Transverse colon (tissue), 4 donors: ENCODE measurements around the gene IL3RA. TPM values are rescaled to one million over a fixed set of nuclear protein-coding genes. Genes with fewer than 3 reads are reported as not detected.
A peak's percentile ranks its signal among the peaks of the same experiment; 100 is the strongest.

ENCODE experiments used
- DNase-seq: peaks from one replicate; pipeline ENCODE4 v3.0.0-alpha.2; 2019
- H3K27ac ChIP-seq, 4 donors: fragments of 200-600 bp; sonication (generic); 2 replicates each; pipeline ENCODE4 v1.5.1; 2016 to 2018; ENCODE audit warnings: inconsistent platforms in 4 of 4
- H3K27me3 ChIP-seq: fragments of 200-600 bp; sonication (generic); 2 replicates; pipeline ENCODE4 v1.5.1; 2017; ENCODE audit warnings: inconsistent platforms
- H3K36me3 ChIP-seq, 4 donors: fragments of 200-600 bp; sonication (generic); 2 replicates each; pipeline ENCODE4 v1.5.1; 2017 to 2019; ENCODE audit warnings: inconsistent platforms in 4 of 4
- H3K4me1 ChIP-seq, 4 donors: fragments of 200-600 bp; sonication (generic); 2 replicates each; pipeline ENCODE4 v1.5.1; 2017 to 2020; ENCODE audit warnings: inconsistent platforms in 4 of 4
- H3K4me3 ChIP-seq, 4 donors: fragments of 200-600 bp; sonication (generic); 1 replicate in 1 of 4; 2 replicates in 3 of 4; pipeline versions ENCODE4 v1.5.1 to v1.6.1; 2017 to 2019; ENCODE audit warnings: inconsistent platforms in 4 of 4
- H3K9me3 ChIP-seq, 2 donors: fragments of 200-600 bp; sonication (generic); 2 replicates each; pipeline ENCODE4 v1.5.1; 2017 to 2019; ENCODE audit warnings: inconsistent platforms in 2 of 2
- EP300 ChIP-seq: sonication (generic); formaldehyde crosslinking; IDR thresholded peaks from one replicate; pipeline ENCODE4 v1.6.1; 2017; ENCODE audit warnings: antibody characterized with exemption, low read depth
- POLR2A ChIP-seq: fragments of 450-650 bp; IDR thresholded peaks from one replicate; pipeline ENCODE4 v1.6.1; 2016; ENCODE audit warnings: antibody characterized with exemption, mild to moderate bottlenecking, moderate library complexity
- POLR2AphosphoS5 ChIP-seq, 3 donors: sonication (generic); formaldehyde crosslinking; IDR thresholded peaks; one replicate each; pipeline ENCODE4 v1.6.1; 2016; ENCODE audit warnings: antibody characterized with exemption in 3 of 3
- WGBS, 2 donors: methylation state at CpG; one replicate each; pipeline ENCODE4 v1.1.5; 2018; ENCODE audit warnings: low coverage in 1 of 2; 5-methylcytosine and 5-hydroxymethylcytosine counted together
- in situ Hi-C, 4 donors: fragments of 200-750 bp; cut with MboI; loops; one replicate each; pipeline versions ENCODE4 v1.15.0 to v1.15.1; 2017; ENCODE audit warnings: low sequenced_read_pairs in 3 of 4, low pct_ligation_motif_present in 1 of 4, low pct_unique_long_range_greater_than_20kb in 1 of 4
- intact Hi-C: fragments of 100-400 bp; cut with DNase I; formaldehyde crosslinking; loops from one replicate; pipeline ENCODE4 v1.15.1; 2023; ENCODE audit warnings: low total_unique reads
- total RNA-seq, 4 donors: library from RNA; depleted of rRNA; stranded (reverse); fragments of >200 nt; gene quantifications; one replicate each; pipeline ENCODE4 v1.1.0, GENCODE V29; 2016
- TF ChIP-seq, protein P1 (sequence below), 5 experiments: fragments of 200-600 bp in 3 of 5; fragments of 450-650 bp in 2 of 5; sonication (generic) in 3 of 5; IDR thresholded peaks; 1 replicate in 2 of 5; 2 replicates in 3 of 5; pipeline ENCODE4 v1.5.1; 2016 to 2017; ENCODE audit warnings: antibody characterized with exemption in 5 of 5, inconsistent platforms in 3 of 5, mild to moderate bottlenecking in 2 of 5, moderate library complexity in 1 of 5

Gene IL3RA
- total RNA-seq, 4 donors from 2014 or later, result 3.0 to 11.1 (median 5.8) TPM

DNA sequence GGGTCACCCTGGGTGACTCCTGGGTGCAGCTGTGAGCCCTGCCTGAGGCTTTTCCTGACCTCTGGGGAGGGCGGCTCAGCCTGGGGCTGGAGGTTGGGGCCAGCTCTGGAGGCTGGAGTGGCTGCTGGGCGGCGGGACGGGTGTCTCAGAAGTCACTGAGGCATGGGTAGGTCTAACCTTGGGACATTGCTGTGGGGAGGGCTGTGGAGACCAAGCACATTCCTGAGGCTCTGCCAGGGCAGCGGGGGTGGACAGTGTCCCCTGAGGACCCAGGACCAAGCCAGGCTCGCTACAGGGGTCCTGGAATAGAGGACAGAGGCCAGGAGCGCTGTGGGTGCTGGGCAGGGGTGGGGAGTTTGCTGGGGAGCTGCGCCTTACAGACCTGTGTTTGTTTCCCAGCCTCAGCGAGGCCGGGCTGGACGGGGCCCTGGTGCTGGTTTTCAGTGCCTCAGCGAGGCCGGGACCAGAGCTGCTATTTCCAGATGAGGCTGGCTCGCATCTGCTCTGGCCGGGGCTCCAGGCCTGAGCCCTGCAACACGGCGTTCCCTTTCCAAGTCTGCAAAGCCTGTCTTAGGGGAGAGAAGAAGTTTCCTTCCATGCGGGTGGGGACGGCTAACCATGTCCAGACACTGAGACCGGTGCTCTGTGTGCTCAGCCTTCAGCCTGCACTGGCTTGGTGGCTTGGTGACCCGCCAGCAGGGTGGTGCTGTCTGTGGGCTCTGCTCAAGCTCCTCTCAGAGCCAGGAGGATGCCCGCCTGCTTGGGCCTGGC lies 58.3 kb downstream of the IL3RA start:
- Histone ChIP-seq H3K4me3 (no peak overlapping the region), H3K27ac (peak overlapping the region in 1 of 4 donors; percentile 99), H3K4me1 (peaks cover 10 to 23% (median 17%) of the 10 kb centered on the region in 4 donors), H3K27me3 (no peaks in the 10 kb centered on the region), H3K36me3 (peaks cover 0 to 5% (median 0%) of the 10 kb centered on the region in 4 donors), H3K9me3 (no peaks in the 10 kb centered on the region)
- TF ChIP-seq EP300 (no peak), POLR2AphosphoS5 (IDR thresholded peaks at IDR 0.05) (no peak), POLR2A (no peak)
- TF ChIP-seq, protein P1, sequence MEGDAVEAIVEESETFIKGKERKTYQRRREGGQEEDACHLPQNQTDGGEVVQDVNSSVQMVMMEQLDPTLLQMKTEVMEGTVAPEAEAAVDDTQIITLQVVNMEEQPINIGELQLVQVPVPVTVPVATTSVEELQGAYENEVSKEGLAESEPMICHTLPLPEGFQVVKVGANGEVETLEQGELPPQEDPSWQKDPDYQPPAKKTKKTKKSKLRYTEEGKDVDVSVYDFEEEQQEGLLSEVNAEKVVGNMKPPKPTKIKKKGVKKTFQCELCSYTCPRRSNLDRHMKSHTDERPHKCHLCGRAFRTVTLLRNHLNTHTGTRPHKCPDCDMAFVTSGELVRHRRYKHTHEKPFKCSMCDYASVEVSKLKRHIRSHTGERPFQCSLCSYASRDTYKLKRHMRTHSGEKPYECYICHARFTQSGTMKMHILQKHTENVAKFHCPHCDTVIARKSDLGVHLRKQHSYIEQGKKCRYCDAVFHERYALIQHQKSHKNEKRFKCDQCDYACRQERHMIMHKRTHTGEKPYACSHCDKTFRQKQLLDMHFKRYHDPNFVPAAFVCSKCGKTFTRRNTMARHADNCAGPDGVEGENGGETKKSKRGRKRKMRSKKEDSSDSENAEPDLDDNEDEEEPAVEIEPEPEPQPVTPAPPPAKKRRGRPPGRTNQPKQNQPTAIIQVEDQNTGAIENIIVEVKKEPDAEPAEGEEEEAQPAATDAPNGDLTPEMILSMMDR (IDR thresholded peaks at IDR 0.05), result no peak
- in situ Hi-C loops (loop anchor here in 1 of 4 donors (25.0 kb wide), 1 partner anchor 192 kb away; the partner anchor contains the start of gene AKAP17A), intact Hi-C loops (loop anchor here (1.0 kb wide), 1 partner anchor 57 kb away; the partner anchor contains the start of gene ASMTL)
- DNase-seq, result no peak
- WGBS, 2 donors, result 89% methylated on average over 22 of the region's 22 CpGs; no CpG with 5 or more reads in 1 of the 2 donors

DNA sequence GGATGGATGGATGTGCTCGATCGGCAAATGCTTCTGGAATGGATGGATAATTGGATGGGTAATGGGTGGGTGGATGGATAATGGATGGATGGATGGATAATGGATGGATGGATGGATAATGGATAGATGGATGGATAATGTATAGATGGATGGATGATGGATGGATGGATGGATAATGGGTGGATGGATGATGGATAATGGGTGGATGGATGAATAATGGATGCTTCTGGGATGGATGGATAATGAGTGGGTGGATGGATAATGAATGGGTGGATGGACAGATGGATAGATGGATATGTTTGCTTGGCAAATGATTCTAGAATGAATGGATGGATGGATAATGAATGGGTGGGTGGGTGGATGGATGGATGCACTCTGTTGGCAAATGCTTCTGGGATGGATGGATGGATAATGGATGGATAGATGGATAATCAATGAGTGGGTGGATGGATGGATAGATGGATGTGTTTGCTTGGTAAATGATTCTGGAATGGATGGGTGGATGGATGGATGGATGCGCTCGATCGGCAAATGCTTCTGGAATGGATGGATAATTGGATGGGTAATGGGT lies 59.1 kb downstream of the IL3RA start:
- in situ Hi-C loops (loop anchor here in 1 of 4 donors (25.0 kb wide), 1 partner anchor 192 kb away; the partner anchor contains the start of gene AKAP17A), intact Hi-C loops (no loop called here)
- Histone ChIP-seq H3K4me3 (no peak overlapping the region), H3K36me3 (no peaks in the 10 kb centered on the region), H3K27me3 (no peaks in the 10 kb centered on the region), H3K9me3 (no peaks in the 10 kb centered on the region), H3K27ac (no peak overlapping the region), H3K4me1 (peaks cover 2 to 15% (median 9%) of the 10 kb centered on the region in 4 donors)
- WGBS, 2 donors, result 94 to 99% methylated on average over 5 of the region's 5 CpGs
- TF ChIP-seq, protein P1 (IDR thresholded peaks at IDR 0.05), result no peak
- TF ChIP-seq POLR2A (no peak), POLR2AphosphoS5 (IDR thresholded peaks at IDR 0.05) (no peak), EP300 (no peak)
- no peak for DNase-seq

DNA sequence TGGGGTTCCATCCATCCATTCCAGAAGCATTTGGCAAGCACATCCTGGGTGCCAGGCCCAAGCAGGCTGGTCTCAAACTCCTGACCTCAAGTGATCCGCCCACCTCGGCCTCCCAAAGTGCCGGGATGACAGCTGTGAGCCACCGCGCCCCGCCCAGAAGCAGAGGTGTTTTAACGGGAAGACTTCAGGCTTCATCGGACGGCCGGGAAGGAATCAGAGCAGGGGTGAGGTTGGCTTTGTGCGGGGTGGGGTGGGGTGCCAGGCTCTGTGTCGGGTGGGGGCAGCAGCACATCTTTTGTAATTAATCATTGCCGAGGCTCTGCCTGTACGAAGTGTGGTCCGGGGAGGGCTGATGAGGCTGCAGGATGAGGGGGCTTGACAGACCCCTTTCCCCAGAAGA lies 60.4 kb downstream of the IL3RA start:
- intact Hi-C loops (no loop called here), in situ Hi-C loops (loop anchor here in 1 of 4 donors (25.0 kb wide), 1 partner anchor 190 kb away; the partner anchor contains the start of gene AKAP17A)
- no peaks in the 10 kb centered on the region for H3K36me3 ChIP-seq
- H3K27me3 ChIP-seq, result no peaks in the 10 kb centered on the region
- H3K4me1 ChIP-seq, result peaks cover 0 to 11% (median 6%) of the 10 kb centered on the region in 4 donors
- no peak for TF ChIP-seq EP300
- no peak for TF ChIP-seq POLR2AphosphoS5 (IDR thresholded peaks at IDR 0.05)
- TF ChIP-seq, protein P1 (IDR thresholded peaks at IDR 0.05), result no peak
- no peak for TF ChIP-seq POLR2A
- 84% methylated on average over 12 of the region's 15 CpGs; no CpG with 5 or more reads in 1 of the 2 donors for WGBS, 2 donors
- no peak for DNase-seq
- no peak overlapping the region for H3K27ac ChIP-seq
- H3K4me3 ChIP-seq, result no peak overlapping the region
- H3K9me3 ChIP-seq, result no peaks in the 10 kb centered on the region
